GM12891 (cell line): ENCODE data around the gene TSPAN3. TPM values are rescaled to one million over a fixed set of nuclear protein-coding genes. Genes with fewer than 3 reads are reported as not detected.

Experiments used
- DNase-seq: peaks from one replicate; pipeline ENCODE4 v3.0.0; 2011; ENCODE audit warnings: low spot score; ENCODE audit not compliant: insufficient read length
- FAIRE-seq: peaks from 2 replicates; lab custom pipeline; 2011; peaks lifted over from hg19 to GRCh38; lab: Jason Lieb, UNC
- PAX5 ChIP-seq: IDR thresholded peaks from 2 replicates; pipeline ENCODE4 v1.6.1; 2011; ENCODE audit warnings: low read length, moderate library complexity, mild to moderate bottlenecking; ENCODE audit not compliant: insufficient read depth, severe bottlenecking
- POLR2A ChIP-seq: IDR thresholded peaks from 2 replicates; pipeline ENCODE4 v1.6.1; 2011; ENCODE audit warnings: low read depth, low read length, control low read depth
- POLR2AphosphoS5 ChIP-seq: IDR thresholded peaks from 2 replicates; pipeline ENCODE4 v1.6.1; 2011; ENCODE audit warnings: low read depth, low read length, control low read depth
- POU2F2 ChIP-seq: IDR thresholded peaks from 2 replicates; pipeline ENCODE4 v1.6.1; 2011; ENCODE audit warnings: low read depth, mild to moderate bottlenecking, control low read depth, low read length, moderate library complexity
- SPI1 ChIP-seq: IDR thresholded peaks from 2 replicates; pipeline ENCODE4 v1.6.1; 2011; ENCODE audit warnings: low read depth, low read length, control low read depth
- TAF1 ChIP-seq: IDR thresholded peaks from 2 replicates; pipeline ENCODE4 v1.6.1; 2011; ENCODE audit warnings: low read depth, low read length, control low read depth
- polyA plus RNA-seq: library from polyadenylated mRNA; unstranded; fragments of >200 nt; gene quantifications from one replicate; pipeline ENCODE4 v1.2.1, GENCODE V29; 2012; ENCODE audit warnings: low read depth, missing spikeins, inconsistent platforms; ENCODE audit not compliant: missing spikeins

Gene TSPAN3
- polyA plus RNA-seq = 34.5 TPM

DNA sequence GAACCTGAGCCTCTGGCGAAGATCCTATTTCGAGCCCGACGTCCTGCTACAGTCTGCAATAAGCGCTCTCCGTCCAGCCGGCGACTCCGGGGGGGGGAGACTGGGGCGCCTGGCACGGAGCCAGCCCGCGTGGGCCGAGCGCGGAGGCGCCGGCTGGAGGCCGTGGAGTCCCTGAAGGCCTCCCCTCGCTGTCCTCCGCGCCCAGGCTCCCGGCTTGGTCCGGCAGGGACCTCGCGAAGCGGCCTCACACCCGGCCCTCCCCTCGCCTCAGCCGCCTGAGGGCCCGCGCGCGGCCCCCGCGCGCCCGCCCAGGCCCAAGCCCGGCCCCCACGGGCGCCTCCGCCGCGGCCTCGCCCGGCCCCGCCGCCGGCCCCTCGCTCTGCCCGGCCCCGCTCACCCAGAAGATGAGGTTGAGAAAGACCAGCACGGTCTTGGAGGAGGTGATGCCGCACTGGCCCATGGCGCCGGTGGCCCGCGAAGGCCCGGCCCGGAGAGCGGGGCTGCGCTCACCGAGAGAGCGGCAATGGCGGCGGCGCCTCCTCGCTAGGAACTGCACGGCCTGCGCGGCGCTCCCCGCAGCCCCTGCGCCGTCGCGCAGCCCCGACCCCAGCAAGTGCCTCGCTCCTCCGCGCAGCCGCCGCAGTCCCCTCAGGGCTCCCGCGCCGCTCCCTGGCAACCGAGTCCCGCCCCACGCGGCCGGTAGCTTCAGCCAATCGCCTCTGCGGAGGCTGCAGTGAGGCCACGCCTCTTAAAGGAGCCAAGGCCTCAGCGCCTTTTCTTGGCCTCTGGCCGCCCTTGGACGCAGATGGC, at the start of gene TSPAN3:
Gene TSPAN3, minus strand, starts transcription at position 615 of the 810 bp plus-strand sequence. Its CDS starts 155 bp downstream, at position 460.
- FAIRE-seq (peak; percentile 95), DNase-seq (peak; percentile 87)
- no peak for TF ChIP-seq SPI1
- TF ChIP-seq POU2F2 = no peak
- TF ChIP-seq POLR2AphosphoS5 = peak; percentile 64; the same call in 1 of the 2 replicates
- peak; percentile 67 for TF ChIP-seq TAF1
- peak; percentile 55; the same call in 1 of the 2 replicates for TF ChIP-seq POLR2A
- TF ChIP-seq PAX5 = no peak

DNA sequence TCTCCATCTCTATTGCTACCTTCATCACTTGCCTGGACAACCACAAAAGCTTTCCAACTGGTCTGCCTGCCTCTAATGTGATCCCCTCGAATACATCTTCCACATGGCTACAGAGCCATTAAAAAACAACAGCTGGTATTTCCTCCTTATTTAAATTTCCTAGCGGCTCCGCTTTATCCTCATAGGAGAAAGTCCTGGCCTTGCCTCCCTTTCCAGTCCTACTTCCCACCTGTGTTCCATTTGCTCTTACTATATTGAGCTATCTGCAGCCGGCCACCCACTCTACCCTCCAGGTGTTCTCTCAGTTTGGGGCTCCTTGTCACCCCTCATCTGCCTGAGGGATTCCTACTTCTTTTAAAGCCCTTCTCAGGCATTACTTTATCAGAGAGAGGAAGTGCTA, 49.7 kb upstream of the TSPAN3 start:
- TF ChIP-seq POLR2AphosphoS5 = no peak
- no peak for TF ChIP-seq TAF1
- TF ChIP-seq SPI1 = no peak
- TF ChIP-seq PAX5 = no peak
- TF ChIP-seq POLR2A = no peak
- TF ChIP-seq POU2F2 = no peak
- DNase-seq = no peak
- no peak for FAIRE-seq

DNA sequence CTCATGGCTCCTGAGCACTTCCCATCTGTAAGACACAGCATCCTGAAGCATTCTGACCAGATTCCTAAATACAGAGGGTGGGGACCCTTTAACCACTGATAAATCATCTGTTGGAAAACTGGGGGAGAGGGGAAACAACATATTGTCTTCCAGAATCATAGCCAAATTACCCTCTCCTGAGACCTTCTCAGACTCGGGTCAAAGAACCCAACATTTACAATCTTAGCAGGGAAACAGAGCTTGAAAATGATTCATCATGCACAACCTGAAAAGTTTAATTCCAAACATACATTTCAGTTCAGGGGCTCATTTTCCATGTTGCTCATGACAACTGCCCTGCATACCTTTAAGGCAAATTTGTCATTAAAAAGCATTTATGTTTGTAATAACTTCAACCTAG, 48.5 kb upstream of the TSPAN3 start:
- TF ChIP-seq TAF1 (no peak), SPI1 (no peak), POU2F2 (no peak), POLR2AphosphoS5 (no peak), PAX5 (no peak), POLR2A (no peak)
- DNase-seq (no peak), FAIRE-seq (no peak)

DNA sequence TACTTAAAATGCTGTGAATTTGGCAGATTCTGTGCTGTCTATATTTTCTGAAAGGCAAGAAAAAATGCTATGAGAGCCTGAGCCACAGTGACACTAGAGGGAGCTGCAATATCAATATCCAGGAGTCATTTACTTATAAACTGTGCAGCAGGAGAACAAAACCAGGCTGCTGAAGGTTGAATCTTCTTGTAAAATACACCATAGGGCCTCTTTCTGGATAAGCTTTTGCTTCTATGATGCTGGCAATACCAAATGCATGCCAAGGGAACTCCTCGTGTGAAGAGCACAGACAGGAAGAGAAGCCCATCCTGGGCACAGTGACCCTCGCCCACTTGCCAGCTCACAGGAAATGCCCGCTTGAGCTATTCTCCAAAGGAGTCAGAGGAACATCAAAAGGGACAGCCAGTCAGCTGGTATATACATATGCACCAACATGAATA, 48.0 kb upstream of the TSPAN3 start:
- TF ChIP-seq POLR2A = no peak
- TF ChIP-seq SPI1 = no peak
- TF ChIP-seq PAX5 = no peak
- no peak for TF ChIP-seq POLR2AphosphoS5
- no peak for TF ChIP-seq POU2F2
- no peak for TF ChIP-seq TAF1
- FAIRE-seq (no peak), DNase-seq (no peak)

DNA sequence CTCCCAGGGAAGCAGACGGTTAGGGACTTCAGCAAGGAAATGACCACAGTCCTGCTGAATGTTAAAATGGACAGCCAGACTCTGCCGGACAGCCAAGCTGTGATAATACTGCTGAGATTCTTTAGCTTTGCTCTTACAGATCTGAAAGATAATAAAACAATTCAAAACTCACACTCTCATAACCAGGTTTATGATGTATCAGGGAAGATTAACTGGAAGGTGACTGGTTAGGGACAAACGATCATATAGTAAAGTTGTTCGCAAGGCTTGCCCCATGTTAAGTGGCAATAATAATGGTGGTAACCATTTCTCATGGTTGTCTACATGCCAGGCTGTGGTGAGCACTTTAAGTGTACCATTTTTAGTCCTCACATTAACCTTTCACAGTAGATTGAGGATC, 44.3 kb upstream of the TSPAN3 start:
- FAIRE-seq (no peak), DNase-seq (no peak)
- TF ChIP-seq POU2F2 (no peak), PAX5 (no peak), POLR2A (no peak)

DNA sequence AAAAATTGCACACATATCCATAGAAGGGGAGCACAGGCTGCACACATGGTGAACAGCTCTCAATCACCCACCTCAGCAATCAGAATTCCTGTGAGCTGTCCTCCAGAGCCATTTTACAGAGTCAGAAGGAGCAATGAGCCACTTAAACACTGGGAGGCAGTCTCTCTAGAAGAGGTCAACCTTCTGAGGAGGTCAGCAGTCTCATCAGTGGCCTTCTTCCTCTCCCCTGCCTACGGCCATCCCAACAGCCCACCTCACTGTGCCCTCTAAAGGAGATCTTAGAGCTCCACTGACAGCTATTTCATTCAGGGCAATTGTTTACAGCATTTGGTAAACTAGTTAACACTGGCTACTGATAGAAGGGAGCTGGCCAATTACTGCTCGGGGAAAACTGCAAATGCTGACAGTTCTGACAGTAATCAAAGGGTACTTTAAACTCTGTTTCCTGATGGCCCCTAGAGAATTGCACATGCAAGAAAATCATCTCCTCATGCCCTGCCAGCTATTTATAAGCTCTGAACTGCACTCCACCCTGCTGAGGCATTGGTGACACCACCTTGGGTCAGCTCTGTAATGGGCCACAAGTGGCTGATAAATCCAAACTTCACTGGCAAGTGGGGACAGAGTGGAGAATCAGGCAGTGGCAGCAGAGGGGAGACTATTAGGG, 42.1 kb upstream of the TSPAN3 start:
- no peak for TF ChIP-seq PAX5
- no peak for TF ChIP-seq SPI1
- no peak for TF ChIP-seq POLR2AphosphoS5
- TF ChIP-seq POLR2A = no peak
- TF ChIP-seq TAF1 = no peak
- no peak for TF ChIP-seq POU2F2
- DNase-seq = no peak
- no peak for FAIRE-seq

DNA sequence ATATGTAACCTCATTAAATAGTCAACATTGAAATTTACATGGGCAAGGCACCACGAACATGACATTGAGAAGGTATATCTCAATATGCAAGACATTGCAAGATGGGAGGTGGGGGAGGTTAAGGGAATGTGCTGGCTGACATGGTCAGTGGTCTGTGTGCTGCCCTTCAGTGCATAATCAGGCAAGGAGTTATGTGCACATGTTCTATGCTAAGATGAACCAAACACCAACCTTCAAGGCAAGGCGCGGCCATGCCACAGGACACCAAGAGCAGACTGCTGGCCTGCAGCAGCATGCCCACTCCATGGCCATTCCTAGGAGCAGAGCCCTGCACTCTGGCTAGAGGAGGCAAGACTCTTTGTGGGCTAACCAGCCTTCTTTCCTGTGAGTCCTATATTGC, 40.9 kb upstream of the TSPAN3 start:
- FAIRE-seq = peak; percentile 20
- TF ChIP-seq SPI1 (no peak), TAF1 (no peak), PAX5 (no peak), POLR2AphosphoS5 (no peak), POU2F2 (no peak), POLR2A (no peak)
- DNase-seq = no peak

DNA sequence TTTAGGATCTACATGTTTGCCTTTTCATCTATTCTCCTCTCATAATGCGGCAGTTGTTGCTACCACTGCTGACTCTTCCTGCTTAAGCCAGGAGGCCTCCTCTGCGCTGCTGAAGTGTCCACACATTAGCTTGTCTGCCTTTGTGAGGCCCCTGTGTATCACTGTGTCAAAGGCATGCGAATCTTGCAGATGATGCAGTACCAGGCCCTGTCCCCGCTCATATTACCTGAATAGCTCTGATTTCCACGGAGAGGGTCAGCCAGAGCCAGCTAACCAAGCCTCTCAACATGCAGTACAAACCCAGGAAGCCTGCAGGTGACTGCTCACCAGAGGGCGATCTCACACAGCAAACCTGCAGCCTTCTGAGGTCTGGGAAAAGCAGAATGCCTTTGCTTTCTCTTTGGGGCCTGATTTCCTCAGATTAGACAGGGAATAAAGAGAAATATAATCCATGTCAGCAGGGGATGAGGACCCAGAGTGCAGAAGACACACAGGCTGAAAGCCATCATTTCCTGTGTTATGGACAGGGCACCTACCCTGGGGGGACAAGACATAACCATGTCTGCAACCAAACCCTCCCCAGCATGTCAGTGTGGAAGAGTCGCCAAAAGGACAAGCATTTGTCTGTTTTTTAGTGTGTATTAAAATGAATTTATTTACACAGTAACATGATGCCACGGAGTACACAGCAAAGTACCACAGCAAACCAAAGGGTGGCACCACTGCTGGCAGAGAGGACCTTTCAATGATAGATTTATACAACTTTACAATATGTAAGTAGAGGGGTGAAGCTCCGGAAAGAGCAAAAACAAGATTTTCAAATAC, 36.8 kb upstream of the TSPAN3 start:
- FAIRE-seq (peak; percentile 40), DNase-seq (peak; percentile 43)
- no peak for TF ChIP-seq PAX5
- no peak for TF ChIP-seq TAF1
- TF ChIP-seq POU2F2 = no peak
- no peak for TF ChIP-seq SPI1
- TF ChIP-seq POLR2AphosphoS5 = no peak
- TF ChIP-seq POLR2A = no peak

DNA sequence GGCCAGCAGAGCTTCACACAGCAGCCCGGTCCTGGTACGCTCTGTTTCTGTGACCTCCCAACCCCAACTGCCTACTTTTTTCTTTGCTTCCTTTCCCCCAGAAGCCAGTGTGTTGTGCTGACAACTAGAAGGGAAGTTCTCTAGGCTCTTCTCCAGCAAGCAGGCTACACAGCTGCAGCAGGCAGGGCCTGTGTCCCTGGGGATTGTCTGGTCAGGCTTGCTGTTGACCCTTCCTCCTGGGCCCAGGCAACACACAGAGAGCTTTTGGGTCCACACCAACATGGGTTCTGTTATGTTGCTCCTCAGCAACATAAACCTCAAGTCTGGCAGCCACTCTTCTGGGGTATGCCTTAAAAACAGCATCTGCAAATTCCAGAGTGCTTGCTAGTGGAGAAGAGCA, 36.2 kb upstream of the TSPAN3 start:
- DNase-seq (no peak), FAIRE-seq (no peak)
- no peak for TF ChIP-seq POU2F2
- no peak for TF ChIP-seq TAF1
- no peak for TF ChIP-seq SPI1
- no peak for TF ChIP-seq POLR2AphosphoS5
- TF ChIP-seq POLR2A = no peak
- TF ChIP-seq PAX5 = no peak
